ENCODE measurements around the gene TLN1.

GRCh38 chr9:35771075-35771433 lies 39.1 kb upstream of the TLN1 start:
- TF ChIP-seq CTCF (IDR thresholded peaks at IDR 0.05) (no peak), POLR2A (IDR thresholded peaks at IDR 0.05) (no peak), EP300 (IDR thresholded peaks at IDR 0.05) (no peak), POLR2AphosphoS5 (IDR thresholded peaks at IDR 0.05) (peak in 1 of 4 donors; percentile 26)
